HEK293T (cell line): ENCODE results near the gene SLC37A1.

Experiments used
- ARNT ChIP-seq: fragments of 450-650 bp; IDR thresholded peaks from 2 replicates; pipeline ENCODE4 v1.6.1; 2017; ENCODE audit warnings: mild to moderate bottlenecking
- CTBP1 ChIP-seq: fragments of 450-650 bp; IDR thresholded peaks from 2 replicates; pipeline ENCODE4 v1.6.1; 2016; ENCODE audit warnings: borderline replicate concordance
- ELF4 ChIP-seq: fragments of 450-650 bp; IDR thresholded peaks from 2 replicates; pipeline ENCODE4 v1.6.1; 2017; ENCODE audit warnings: antibody characterized with exemption
- FOXA1 ChIP-seq: fragments of 450-650 bp; IDR thresholded peaks from 2 replicates; pipeline ENCODE4 v1.6.1; 2016; ENCODE audit warnings: mild to moderate bottlenecking
- FOXK2 ChIP-seq: fragments of 450-650 bp; IDR thresholded peaks from 2 replicates; pipeline ENCODE4 v1.6.1; 2016; ENCODE audit warnings: mild to moderate bottlenecking
- FOXM1 ChIP-seq: fragments of 450-650 bp; IDR thresholded peaks from 2 replicates; pipeline ENCODE4 v1.6.1; 2017; ENCODE audit warnings: mild to moderate bottlenecking, borderline replicate concordance
- HDGF ChIP-seq: fragments of 450-650 bp; IDR thresholded peaks from 2 replicates; pipeline ENCODE4 v1.6.1; 2017; ENCODE audit warnings: antibody characterized with exemption, borderline replicate concordance
- SP1 ChIP-seq: fragments of 450-650 bp; IDR thresholded peaks from 2 replicates; pipeline ENCODE4 v1.6.1; 2017
- TARDBP ChIP-seq: fragments of 450-650 bp; IDR thresholded peaks from 2 replicates; pipeline ENCODE4 v1.6.1; 2016
- ZNF384 ChIP-seq: fragments of 450-650 bp; IDR thresholded peaks from 2 replicates; pipeline ENCODE4 v1.6.1; 2016
- TF ChIP-seq, protein P1 (sequence below): fragments of 450-650 bp; IDR thresholded peaks from 2 replicates; pipeline ENCODE4 v1.6.1; 2016

DNA sequence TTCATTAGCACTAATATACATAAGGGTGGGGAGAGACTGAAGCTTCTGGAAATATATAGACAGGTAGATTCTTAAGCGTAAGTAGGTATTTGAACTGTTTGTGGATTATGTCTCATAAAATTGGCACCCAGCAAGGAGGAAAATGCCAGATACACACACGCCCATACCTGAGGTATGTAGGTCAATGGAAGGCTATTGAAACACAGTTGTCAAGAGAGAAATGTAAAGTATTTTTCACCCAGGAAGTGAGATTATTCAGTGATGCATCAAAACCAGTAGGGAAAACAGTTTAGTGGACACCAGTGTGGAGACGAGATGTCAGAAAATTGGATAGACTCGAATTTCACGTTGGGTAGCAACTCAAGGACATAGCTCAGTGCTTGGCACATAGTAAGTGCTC is 12.9 kb upstream of the SLC37A1 start:
- TF ChIP-seq FOXK2 (no peak), ARNT (no peak), ELF4 (no peak), TARDBP (no peak), FOXM1 (no peak), ZNF384 (no peak), FOXA1 (no peak), SP1 (no peak), CTBP1 (no peak), HDGF (no peak)
- TF ChIP-seq, protein P1, sequence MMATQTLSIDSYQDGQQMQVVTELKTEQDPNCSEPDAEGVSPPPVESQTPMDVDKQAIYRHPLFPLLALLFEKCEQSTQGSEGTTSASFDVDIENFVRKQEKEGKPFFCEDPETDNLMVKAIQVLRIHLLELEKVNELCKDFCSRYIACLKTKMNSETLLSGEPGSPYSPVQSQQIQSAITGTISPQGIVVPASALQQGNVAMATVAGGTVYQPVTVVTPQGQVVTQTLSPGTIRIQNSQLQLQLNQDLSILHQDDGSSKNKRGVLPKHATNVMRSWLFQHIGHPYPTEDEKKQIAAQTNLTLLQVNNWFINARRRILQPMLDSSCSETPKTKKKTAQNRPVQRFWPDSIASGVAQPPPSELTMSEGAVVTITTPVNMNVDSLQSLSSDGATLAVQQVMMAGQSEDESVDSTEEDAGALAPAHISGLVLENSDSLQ: no peak
